Gastroesophageal sphincter (tissue), 4 donors: ENCODE data around the gene USP46. TPM values are rescaled to one million over a fixed set of nuclear protein-coding genes. Genes with fewer than 3 reads are reported as not detected.

Experiments
- ATAC-seq: fragments of 150-250 bp; one replicate; pipeline ENCODE4 v1.9.1; 2016; ENCODE audit warnings: mild to moderate bottlenecking, moderate library complexity
- H3K27ac ChIP-seq, 4 donors: fragments of 200-600 bp; sonication (generic) in 3 of 4; 1 replicate in 3 of 4; 2 replicates in 1 of 4; pipeline ENCODE4 v1.5.1; 2016 to 2019
- H3K27me3 ChIP-seq: fragments of 200-600 bp; sonication (generic); one replicate; pipeline ENCODE4 v1.5.1; 2019
- H3K36me3 ChIP-seq, 2 donors: fragments of 200-600 bp; sonication (generic); one replicate each; pipeline ENCODE4 v1.5.1; 2019; ENCODE audit warnings: control low read depth in 1 of 2
- H3K4me1 ChIP-seq, 3 donors: fragments of 200-600 bp; sonication (generic); 1 replicate in 2 of 3; 2 replicates in 1 of 3; pipeline ENCODE4 v1.5.1; 2016 to 2019; ENCODE audit warnings: control low read depth in 2 of 3
- H3K4me3 ChIP-seq, 2 donors: fragments of 200-600 bp; sonication (generic); one replicate each; pipeline ENCODE4 v1.5.1; 2019; ENCODE audit warnings: mild to moderate bottlenecking in 1 of 2, moderate library complexity in 1 of 2
- H3K9me3 ChIP-seq, 3 donors: fragments of 200-600 bp; sonication (generic); one replicate each; pipeline ENCODE4 v1.5.1; 2017 to 2019; ENCODE audit warnings: control low read depth in 2 of 3
- CTCF ChIP-seq, 4 experiments: fragments of 200-600 bp in 2 of 4; fragments of 450-650 bp in 2 of 4; sonication (generic) in 1 of 4; IDR thresholded peaks; one replicate each; pipeline ENCODE4 v1.5.1; 2017 to 2019; ENCODE audit warnings: antibody characterized with exemption in 4 of 4, mild to moderate bottlenecking in 2 of 4, moderate library complexity in 2 of 4
- EP300 ChIP-seq: sonication (generic); formaldehyde crosslinking; IDR thresholded peaks from one replicate; pipeline ENCODE4 v1.6.1; 2017; ENCODE audit warnings: antibody characterized with exemption, mild to moderate bottlenecking
- POLR2A ChIP-seq, 2 donors: fragments of 450-650 bp; IDR thresholded peaks; one replicate each; pipeline ENCODE4 v1.6.1; 2017; ENCODE audit warnings: antibody characterized with exemption in 2 of 2, mild to moderate bottlenecking in 2 of 2, moderate library complexity in 1 of 2
- POLR2AphosphoS5 ChIP-seq: sonication (generic); formaldehyde crosslinking; IDR thresholded peaks from one replicate; pipeline ENCODE4 v1.6.1; 2017; ENCODE audit warnings: antibody characterized with exemption
- WGBS, 2 donors: methylation state at CpG; one replicate each; pipeline ENCODE4 v1.1.5; 2018; ENCODE audit warnings: low coverage in 1 of 2; 5-methylcytosine and 5-hydroxymethylcytosine counted together
- total RNA-seq, 4 donors: library from RNA; depleted of rRNA; stranded (reverse); fragments of >200 nt; gene quantifications; one replicate each; pipeline ENCODE4 v1.1.0, GENCODE V29; 2016

USP46 gene
- total RNA-seq, 4 donors from 2014 or later = 8.1 to 9.5 (median 8.7) TPM

GRCh38 chr4:52573551-52573950, 85.5 kb downstream of the USP46 start:
- no peaks in the 10 kb centered on the region for H3K9me3 ChIP-seq
- no peak for TF ChIP-seq POLR2A (IDR thresholded peaks at IDR 0.05)
- TF ChIP-seq CTCF (IDR thresholded peaks at IDR 0.05) = no peak
- TF ChIP-seq POLR2AphosphoS5 = no peak
- no peak for TF ChIP-seq EP300
- H3K36me3 ChIP-seq = no peaks in the 10 kb centered on the region
- WGBS, 2 donors = no CpG with 5 or more reads among the region's 1 CpG
- H3K27ac ChIP-seq = no peak overlapping the region
- no peaks in the 10 kb centered on the region for H3K27me3 ChIP-seq
- peaks cover 0 to 4% (median 0%) of the 10 kb centered on the region in 3 donors for H3K4me1 ChIP-seq
- no peak for ATAC-seq
- no peak overlapping the region for H3K4me3 ChIP-seq

GRCh38 chr4:52572936-52573485, 86.1 kb downstream of the USP46 start:
- no peak overlapping the region for H3K27ac ChIP-seq
- TF ChIP-seq POLR2AphosphoS5 (no peak), CTCF (IDR thresholded peaks at IDR 0.05) (no peak), EP300 (no peak), POLR2A (IDR thresholded peaks at IDR 0.05) (no peak)
- H3K27me3 ChIP-seq = no peaks in the 10 kb centered on the region
- no peaks in the 10 kb centered on the region for H3K36me3 ChIP-seq
- H3K4me3 ChIP-seq = no peak overlapping the region
- whole genome bisulfite sequencing, 2 donors = 87 to 89% methylated on average over 5 to 6 of the region's 6 CpGs
- no peaks in the 10 kb centered on the region for H3K9me3 ChIP-seq
- H3K4me1 ChIP-seq = peaks cover 0 to 4% (median 0%) of the 10 kb centered on the region in 3 donors
- no peak for ATAC-seq

- TF ChIP-seq CTCF (IDR thresholded peaks at IDR 0.05) (no peak), POLR2AphosphoS5 (no peak), EP300 (no peak), POLR2A (IDR thresholded peaks at IDR 0.05) (no peak)
- 94 to 100% methylated on average over 3 of the region's 3 CpGs for WGBS, 2 donors
These were observed 90.8 kb downstream of the USP46 start for GRCh38 chr4:52568351-52568750.

GRCh38 chr4:52566136-52567031, 92.7 kb downstream of the USP46 start:
- Histone ChIP-seq H3K4me1 (no peaks in the 10 kb centered on the region), H3K27ac (no peak overlapping the region), H3K27me3 (peaks cover 6% of the 10 kb centered on the region), H3K36me3 (no peaks in the 10 kb centered on the region), H3K9me3 (no peaks in the 10 kb centered on the region), H3K4me3 (no peak overlapping the region)
- ATAC-seq = no peak
- WGBS, 2 donors = 56 to 80% methylated on average over 1 to 2 of the region's 2 CpGs
- no peak for TF ChIP-seq POLR2AphosphoS5
- TF ChIP-seq EP300 = no peak
- TF ChIP-seq CTCF (IDR thresholded peaks at IDR 0.05) = no peak
- TF ChIP-seq POLR2A (IDR thresholded peaks at IDR 0.05) = no peak

More at GRCh38 chr4:52568351-52568750, 90.8 kb downstream of the USP46 start:
- Histone ChIP-seq H3K27ac (no peak overlapping the region), H3K4me3 (no peak overlapping the region), H3K4me1 (no peaks in the 10 kb centered on the region), H3K27me3 (no peaks in the 10 kb centered on the region), H3K9me3 (no peaks in the 10 kb centered on the region), H3K36me3 (no peaks in the 10 kb centered on the region)
- no peak for ATAC-seq
